Measurements from ENCODE around the gene ANXA4. TPM values are rescaled to one million over a fixed set of nuclear protein-coding genes. Genes with fewer than 3 reads are reported as not detected.
A peak's percentile ranks its signal among the peaks of the same experiment; 100 is the strongest.
"Not testable (repeated sequence)": the region's sequence is repeated elsewhere in the genome, so short reads cannot be mapped to it uniquely, and the experiment has no call there.

ANXA4 gene
- total RNA-seq, 1 donor from 2014 or later, result 27.5 TPM

DNA sequence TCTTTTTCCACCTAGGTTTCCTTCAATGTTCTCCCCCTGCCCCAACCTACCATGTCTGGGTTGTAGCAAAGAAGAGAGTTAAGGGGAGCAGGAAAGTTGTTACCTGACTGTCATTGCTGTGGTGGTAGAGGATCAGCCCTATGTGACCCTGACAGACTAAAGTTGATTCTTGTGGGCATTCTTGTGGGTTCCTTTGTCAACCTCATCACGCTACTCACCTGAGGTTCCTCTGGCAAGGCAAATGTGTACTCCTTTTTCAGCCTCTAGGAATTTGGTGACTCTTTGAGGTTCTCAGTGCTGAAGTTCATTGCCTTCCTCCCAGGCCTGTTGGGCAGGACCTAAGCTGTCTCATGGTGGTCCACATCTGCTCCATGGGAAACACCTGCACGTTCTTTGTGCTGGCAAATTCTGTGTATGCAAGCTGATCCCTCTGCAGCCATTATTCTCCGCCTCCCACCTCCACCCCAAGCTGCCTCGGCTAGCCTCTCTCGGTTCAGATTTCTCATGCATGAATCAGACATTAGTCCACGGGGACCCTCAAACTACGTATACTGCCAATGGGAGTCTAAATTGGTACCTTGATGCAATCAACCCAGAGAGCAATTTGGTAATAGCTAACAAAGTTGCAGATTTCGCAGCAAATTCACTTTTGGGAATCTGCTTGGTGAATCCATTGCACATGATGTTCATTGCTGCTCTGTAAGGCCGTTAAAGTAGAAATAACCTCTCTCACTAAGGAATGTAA is 86.0 kb downstream of the ANXA4 start:
- intact Hi-C loops (cut with DNase I), result no loop called here
- ATAC-seq (no peak), DNase-seq (ENCODE audit: missing footprints) (no peak)

DNA sequence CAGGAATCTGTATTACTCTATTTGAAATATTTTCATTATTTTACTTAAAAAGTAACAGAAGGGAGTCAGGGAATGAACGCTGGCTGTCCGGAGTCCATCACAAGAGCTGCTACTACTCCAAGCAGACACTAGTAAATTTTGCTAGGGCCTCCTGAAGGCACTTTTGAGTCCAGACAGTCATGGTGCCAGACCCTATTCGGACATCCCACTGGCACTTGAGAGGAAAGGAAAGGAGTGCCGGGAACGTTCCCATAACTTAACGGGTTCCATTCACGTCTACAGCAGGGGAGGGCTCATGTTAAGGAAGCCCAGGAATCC is 87.0 kb downstream of the ANXA4 start:
- ATAC-seq (no peak), DNase-seq (ENCODE audit: missing footprints) (no peak)
- intact Hi-C loops (cut with DNase I), result no loop called here

DNA sequence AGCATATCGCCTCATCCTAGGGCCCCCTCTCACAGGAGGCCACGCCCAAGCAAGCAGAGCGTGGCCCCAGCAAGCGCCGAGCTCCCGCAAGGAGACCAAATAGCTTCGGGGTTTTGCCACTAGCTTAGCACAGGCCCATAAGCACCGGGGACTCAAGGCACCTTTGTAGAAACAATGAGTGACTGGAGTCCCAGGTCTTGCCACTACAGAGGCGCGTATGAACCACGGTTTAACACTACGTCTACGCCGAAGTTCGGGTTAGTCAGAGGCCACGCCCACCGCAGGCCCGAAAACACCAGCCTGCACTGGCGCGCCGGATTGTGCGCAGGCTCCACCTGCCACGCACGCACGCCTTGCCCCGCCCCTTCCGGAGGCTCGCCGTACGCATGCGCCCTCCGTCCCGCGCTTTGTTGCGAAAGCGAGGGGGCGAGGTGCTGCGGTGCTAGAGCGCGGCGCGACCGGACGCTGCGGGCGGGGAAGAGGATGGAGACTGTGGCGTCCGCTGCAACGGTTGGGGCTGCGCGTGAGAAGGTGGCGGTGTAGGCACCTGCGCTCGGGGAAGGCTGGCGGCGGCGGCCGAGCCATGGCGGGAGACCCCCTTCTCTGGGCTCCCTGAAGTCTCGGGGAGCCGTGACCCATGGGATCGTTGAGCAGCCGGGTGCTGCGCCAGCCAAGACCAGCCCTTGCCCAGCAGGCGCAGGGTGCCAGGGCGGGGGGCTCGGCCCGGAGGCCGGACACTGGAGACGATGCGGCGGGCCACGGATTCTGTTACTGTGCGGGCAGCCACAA is 87.5 kb downstream of the ANXA4 start, which contains the start of gene GMCL1:
GMCL1 (plus strand) TSS at position 405 of the 789 bp plus-strand sequence; CDS start at position 638, 233 bp downstream.
- ATAC-seq, result peak; percentile 98
- peak; percentile 99 for DNase-seq (ENCODE audit: missing footprints)
- intact Hi-C loops (cut with DNase I), result no loop called here

DNA sequence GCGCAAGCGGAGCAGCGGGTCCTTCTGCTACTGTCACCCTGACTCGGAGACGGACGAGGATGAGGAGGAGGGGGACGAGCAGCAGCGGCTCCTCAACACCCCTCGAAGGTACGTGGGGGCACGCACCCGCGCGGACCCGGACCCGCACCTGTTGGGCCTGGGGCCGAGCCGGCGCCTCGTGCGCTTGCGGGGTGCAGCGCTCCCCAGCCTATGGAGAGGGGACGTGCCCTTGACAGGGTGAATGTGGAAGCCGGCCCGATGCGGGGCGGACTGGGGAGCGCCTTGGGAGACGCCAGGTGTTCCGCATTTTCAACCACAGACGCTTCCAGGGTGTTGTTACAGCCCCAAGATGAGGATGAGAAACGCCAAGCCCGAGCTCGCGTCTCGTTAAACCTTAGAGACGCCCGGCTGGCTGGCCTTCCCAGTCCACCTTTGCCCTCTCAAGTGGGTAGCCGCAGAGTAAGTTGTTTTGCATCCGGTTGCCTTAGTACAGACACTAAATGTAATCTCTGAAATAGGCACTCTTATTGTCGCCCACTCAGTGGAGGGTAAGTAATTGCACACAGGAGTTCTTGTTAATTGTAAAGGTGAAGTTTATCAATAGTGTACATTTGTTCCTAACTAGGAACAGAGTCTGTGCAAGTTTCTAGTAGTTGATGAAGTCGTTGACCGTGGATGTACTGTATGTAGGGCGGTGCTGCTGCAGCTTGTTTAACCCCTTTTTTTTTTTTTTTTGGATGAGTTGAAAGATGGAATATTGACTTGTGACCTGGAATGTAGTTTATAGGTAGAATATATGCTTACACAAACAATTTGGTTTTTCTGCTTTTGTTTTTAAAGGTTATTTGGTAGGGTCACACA is 88.3 kb downstream of the ANXA4 start:
- ATAC-seq (peak; percentile 23), DNase-seq (ENCODE audit: missing footprints) (peak; percentile 67)
- intact Hi-C loops (cut with DNase I), result no loop called here

DNA sequence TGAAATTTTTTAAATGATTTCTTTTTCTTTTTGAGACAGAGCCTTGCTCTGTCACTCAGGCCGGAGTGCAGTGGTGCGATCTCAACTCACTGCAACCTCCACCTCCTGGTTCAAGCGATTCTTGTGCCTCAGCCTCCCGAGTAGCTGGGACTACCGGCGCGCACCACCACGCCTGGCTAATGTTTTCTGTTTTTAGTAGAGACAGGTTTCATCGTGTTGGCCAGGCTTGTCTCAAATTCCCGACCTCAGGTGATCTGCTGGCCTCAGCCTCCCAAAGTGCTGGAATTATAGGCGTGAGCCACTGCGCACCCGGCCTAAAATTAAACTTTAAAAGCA is 88.9 kb downstream of the ANXA4 start:
- ATAC-seq; DNase-seq (ENCODE audit: missing footprints); intact Hi-C loops (cut with DNase I): not testable (repeated sequence)

DNA sequence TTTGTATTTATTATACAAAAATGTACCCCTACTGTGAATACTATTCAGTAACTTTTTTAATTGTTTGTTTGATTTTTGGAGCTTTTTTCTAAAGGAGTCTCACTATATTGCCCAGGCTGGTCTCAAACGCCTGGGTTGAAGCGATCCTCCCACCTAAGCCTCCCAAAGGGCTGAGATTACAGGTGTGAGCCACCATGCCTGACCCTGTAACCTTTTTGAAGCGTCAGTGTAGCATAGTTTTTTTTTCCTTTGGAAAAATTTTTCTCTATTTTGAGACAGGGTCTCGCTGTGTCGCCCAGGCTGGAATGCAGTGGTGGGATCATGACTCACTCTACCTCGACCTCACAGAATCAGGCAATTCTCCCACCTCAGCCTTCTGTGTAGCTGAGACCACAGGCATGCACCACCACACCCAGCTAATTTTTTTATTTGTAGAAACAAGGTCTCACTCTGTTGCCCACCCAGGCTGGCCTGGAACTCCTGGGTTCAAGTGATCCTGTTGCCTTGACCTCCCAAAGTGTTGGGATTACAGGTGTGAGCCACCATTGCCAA is 89.5 kb downstream of the ANXA4 start:
- intact Hi-C loops (cut with DNase I), result no loop called here
- ATAC-seq (no peak), DNase-seq (ENCODE audit: missing footprints) (no peak)

DNA sequence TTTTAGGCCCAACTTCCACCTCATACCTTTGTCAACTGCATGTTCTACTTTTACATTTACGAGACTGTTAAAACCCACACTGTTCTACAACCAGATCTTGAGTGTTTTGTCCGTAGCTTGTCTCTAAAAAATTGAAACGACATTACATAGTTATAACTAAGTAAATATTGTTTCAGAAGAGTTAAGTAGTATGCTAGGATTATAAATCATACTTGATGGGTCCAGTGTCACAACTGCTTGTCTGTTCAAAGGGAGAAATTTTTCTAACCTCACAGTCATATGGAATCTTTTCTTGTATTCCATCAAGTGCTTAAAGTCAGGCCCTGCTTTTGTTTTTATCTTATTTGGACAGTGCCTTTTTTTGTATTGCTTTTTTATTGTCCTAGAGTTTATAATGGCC is 91.8 kb downstream of the ANXA4 start:
- DNase-seq (ENCODE audit: missing footprints) (no peak), ATAC-seq (no peak)
- intact Hi-C loops (cut with DNase I), result no loop called here

DNA sequence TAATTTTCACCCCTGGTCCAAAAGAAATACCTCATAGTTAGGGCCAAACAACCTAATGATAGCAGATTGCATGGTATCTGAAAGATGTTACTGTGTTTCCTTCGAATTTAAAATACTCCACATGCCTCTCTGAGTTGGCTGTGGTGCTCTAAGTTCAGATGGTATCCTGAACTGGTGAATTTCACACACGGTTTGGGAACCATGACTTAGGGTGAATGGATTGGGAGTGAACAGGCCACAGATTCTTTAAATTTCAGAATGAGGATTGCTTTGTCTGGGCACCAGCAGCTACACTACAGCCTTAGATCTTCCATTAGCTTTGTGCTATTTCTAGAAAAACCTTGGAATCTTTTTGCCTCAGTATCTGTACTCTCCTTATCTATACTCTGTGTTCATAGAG is 93.7 kb downstream of the ANXA4 start:
- intact Hi-C loops (cut with DNase I), result no loop called here
- no peak for ATAC-seq
- DNase-seq (ENCODE audit: missing footprints), result no peak

DNA sequence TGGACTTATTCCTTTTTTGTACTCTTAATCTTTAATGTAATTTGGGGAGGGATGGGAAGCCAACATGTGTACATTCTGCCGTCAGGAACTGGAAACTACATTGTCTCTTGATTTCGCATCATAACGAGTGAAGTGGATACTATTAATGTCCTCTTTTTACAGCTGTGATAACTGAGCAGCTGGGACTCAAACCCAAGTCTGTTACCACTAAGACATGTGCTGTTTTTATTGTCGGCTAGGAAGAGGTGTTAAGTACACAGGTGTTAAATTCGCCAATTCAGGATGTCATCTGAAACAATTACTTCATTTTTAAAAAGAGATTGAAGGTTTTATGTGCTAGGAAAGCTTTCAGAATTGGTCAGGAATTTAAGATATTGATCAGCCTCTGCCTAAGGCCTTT is 94.4 kb downstream of the ANXA4 start:
- intact Hi-C loops (cut with DNase I), result no loop called here
- DNase-seq (ENCODE audit: missing footprints) (no peak), ATAC-seq (no peak)

DNA sequence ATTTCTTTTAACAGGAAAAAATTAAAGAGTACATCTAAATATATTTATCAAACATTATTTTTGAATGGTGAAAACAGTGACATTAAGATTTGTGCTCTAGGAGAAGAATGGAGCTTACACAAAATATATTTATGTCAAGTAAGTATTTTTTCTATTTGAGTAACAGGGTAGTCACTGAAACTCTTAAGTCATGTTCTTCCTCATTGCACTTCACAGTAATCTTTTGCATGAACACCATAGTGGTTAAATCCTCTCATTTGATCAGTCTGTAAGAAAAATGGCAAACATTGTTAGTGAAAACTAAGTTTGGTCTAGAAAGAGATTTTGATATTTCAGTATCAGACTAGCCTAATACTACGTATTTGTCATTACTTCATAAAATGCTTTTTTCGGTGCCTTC is 95.6 kb downstream of the ANXA4 start:
- intact Hi-C loops (cut with DNase I), result no loop called here
- no peak for ATAC-seq
- DNase-seq (ENCODE audit: missing footprints), result no peak

DNA sequence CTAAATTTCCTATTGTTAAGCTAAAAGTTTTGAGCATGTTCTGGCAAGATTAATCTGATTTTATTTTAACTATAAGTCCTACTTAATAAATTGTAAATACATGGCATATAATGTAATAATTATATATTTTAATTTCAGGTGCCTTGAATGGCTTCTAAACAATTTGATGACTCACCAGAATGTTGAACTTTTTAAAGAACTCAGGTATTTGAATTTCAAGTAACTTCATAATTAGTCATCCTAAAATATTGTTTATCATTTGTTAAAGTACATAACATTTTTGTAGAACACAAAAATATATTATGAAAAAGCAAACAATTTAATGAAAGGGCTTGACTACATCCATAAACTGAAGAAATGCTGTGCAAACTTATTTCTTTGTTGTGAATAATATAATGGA is 102.1 kb downstream of the ANXA4 start:
- DNase-seq (ENCODE audit: missing footprints) (no peak), ATAC-seq (no peak)
- intact Hi-C loops (cut with DNase I), result no loop called here

DNA sequence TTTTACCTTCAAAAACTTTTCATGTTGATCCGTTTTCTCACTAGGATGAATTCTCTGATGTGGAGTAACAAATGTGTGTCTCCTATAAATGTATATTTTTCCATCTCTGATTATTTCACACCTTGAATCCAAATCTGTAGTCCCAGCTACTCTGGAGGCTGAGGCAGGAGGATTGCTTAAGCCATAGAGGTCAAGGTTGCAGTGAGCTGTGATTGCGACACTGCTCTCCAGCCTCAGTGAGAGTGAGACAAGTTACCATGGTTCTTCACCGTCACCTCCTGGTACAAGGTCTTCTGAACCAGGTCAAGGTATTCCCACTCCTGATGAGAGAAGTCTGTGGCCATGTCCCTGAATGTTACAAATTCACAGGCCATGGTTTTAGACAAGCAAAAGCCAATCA is 102.6 kb downstream of the ANXA4 start:
- intact Hi-C loops (cut with DNase I), result no loop called here
- DNase-seq (ENCODE audit: missing footprints) (no peak), ATAC-seq (no peak)

DNA sequence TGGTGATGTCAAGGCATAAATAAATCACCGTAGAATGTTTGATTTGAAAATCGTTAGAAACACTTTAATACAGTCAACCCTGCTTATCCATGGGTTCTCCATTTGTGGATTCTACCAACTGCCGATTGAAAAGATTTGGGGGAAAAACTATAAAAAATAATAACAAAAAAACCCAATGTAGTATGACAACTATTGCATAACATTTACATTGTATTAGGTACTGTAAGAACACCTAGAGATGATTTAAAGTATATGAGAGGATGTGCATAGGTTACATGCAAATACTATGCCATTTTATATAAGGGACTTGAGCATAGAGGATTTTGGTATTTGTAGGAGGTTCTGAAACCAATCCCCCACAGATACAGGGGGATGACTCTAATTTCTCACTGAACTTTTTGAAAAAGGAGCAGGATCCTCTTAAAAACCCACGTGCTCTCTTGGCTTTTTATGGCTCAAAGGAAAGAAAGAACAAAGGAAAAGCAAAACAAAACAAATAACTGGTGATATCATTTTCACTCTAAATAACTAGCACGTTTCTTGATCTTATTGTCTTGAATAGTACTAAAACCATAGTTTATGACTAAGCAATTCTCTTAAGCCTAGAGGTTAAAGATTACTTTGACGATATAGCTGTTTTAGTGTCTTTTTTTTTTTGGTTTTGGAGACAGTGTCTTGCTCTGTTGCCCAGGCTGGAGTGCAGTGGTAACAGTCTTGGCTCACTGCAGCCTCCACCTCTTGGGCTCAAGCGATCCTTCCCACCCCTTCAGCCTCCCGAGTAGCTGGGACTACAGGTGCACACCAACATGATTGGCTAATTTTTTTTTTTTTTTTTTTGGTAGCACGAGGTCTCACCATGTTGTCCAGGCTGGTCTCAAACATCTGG is 104.5 kb downstream of the ANXA4 start:
- DNase-seq (ENCODE audit: missing footprints), result no peak
- intact Hi-C loops (cut with DNase I), result no loop called here
- ATAC-seq, result no peak

DNA sequence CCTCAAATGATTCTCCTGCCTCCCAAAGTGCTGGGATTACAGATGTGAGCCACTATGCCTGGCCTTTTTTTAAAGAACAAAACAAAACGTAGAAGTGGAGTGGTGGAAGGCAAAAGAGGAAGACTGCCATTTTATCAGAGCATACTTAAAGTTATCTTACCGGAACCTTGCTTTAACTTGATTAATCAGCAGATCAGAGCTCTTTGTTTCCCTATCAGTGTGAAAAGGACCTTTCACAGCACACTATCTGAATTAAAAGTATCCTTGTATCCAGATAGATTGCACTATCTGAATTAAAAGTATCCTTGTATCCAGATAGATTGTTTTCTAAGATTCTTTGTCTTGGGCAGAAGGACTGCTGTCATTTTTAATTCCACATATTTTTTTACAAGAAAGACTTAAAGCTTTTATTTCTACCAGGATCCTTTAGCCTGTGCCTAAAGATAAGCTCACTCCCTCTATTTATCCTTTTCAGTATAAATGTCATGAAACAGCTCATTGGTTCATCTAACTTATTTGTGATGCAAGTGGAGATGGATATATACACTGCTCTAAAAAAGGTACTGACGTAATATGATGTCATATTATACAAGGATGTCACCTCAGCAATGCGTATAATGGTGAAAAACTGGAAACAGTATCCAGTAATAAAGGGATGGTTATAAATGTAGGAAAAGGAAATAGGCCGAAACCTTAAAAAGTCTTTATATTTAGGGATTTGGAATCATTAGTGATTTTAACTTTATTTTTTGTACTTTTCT is 105.3 kb downstream of the ANXA4 start:
- ATAC-seq, result no peak
- intact Hi-C loops (cut with DNase I), result no loop called here
- no peak for DNase-seq (ENCODE audit: missing footprints)

DNA sequence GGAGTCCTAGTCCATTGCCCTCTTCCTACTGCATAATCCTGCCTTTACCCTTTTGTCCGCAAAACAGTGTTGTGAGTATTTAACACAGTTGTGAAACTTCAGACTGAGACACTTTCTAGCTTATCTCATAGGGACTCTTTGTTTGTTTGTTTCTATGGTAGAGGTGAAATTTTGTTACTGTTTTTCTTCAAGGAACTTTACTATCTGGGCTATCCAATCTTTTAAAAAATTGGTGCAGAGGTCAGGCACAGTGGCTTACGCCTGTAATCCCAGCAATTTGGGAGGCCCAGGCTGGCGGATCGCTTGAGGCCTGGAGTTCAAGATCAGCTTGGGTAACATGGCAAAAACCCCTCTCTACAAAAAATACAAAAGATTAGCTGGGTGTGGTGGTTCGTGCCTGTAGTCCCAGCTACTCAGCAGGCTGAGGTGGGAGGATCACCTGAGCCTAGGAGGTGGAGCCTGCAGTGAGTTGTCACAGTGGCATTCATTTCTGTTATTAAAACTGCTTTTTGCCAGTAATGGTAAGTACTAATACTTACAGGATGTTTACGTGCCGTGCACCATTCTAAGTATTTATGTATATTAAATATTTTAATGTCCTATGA is 106.4 kb downstream of the ANXA4 start:
- no peak for DNase-seq (ENCODE audit: missing footprints)
- no peak for ATAC-seq
- intact Hi-C loops (cut with DNase I), result no loop called here

DNA sequence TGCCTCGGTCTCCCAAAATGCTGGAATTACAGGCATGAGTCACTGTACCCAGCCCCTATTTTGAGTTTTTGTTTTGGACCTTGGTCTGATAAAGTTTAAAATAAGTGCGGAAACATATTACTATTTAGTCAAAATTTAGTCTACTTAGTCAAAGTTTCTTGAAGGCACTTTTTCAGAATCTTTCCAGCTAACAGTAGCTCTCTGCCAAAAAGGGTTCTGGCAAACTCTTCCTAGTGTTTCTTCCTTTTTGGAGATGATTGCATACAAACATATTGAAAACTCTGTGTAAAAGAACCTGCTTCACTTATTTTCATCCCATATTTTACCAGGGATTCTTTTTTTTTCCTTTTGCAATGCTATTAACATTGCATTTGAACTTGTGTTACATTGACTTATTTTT is 116.3 kb downstream of the ANXA4 start:
- intact Hi-C loops (cut with DNase I), result no loop called here
- DNase-seq (ENCODE audit: missing footprints), result no peak
- ATAC-seq, result no peak

DNA sequence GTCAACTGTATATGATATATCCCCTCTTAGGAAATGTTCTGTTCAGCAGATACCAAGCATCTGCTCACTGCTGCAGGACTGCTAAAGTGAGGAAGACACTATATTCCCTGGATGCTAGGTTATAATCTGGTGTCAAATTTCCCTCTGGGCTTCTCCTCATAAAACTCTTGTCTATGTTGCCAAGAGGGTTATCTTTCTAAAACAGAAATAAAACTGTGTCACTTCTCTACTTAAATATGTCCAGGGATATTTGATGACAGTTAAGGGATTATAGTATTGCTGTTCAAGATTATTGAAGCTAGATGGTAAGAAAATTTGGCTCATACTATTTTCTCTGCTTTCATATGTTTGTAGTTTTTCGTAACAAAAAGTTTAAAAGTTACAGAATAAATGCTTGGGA is 121.4 kb downstream of the ANXA4 start:
- DNase-seq (ENCODE audit: missing footprints) (no peak), ATAC-seq (no peak)
- intact Hi-C loops (cut with DNase I), result no loop called here
